DND-41 (cell line): ENCODE data around the gene KMT5C.

Source experiments
- CTCF ChIP-seq: IDR thresholded peaks from 2 replicates; pipeline ENCODE4 v1.5.1; 2012; ENCODE audit warnings: borderline replicate concordance, low read length, moderate library complexity, mild to moderate bottlenecking; ENCODE audit not compliant: poor library complexity, severe bottlenecking; ENCODE audit errors: extremely low read depth
- EZH2 ChIP-seq: IDR thresholded peaks from 3 replicates; pipeline ENCODE4 v1.6.1; 2012; ENCODE audit warnings: borderline replicate concordance, low read depth, mild to moderate bottlenecking, moderate library complexity, low read length, inconsistent platforms; ENCODE audit not compliant: severe bottlenecking

- TF ChIP-seq CTCF (no peak), EZH2 (no peak)
These were observed 11.1 kb downstream of the KMT5C start for GRCh38 chr19:55350620-55351315.
